Calu3 (cell line): Measurements from ENCODE around the gene SERINC3. TPM values are rescaled to one million over a fixed set of nuclear protein-coding genes. Genes with fewer than 3 reads are reported as not detected.

Experiments used
- Bru-seq: library from RNA; stranded (reverse); fragments of 400-500 nt; gene quantifications from one replicate; lab custom pipeline; 2021; lab: Mats Ljungman, UMichigan
- BruChase-seq, 2 experiments: library from RNA; stranded (reverse); fragments of 400-500 nt; gene quantifications; one replicate each; lab custom pipeline; 2021; lab: Mats Ljungman, UMichigan
- BruUV-seq: library from RNA; stranded (reverse); fragments of 400-500 nt; replicated peaks from 2 replicates; lab custom pipeline; 2021; lab: Mats Ljungman, UMichigan
- CTCF ChIA-PET: fragments of 300-600 bp; sonication (Branson Sonifier 250); formaldehyde crosslinking; loops from one replicate; lab custom pipeline; 2022; ENCODE audit warnings: antibody characterized with exemption; lab: Charles Lee
- DNase-seq: peaks from one replicate; pipeline ENCODE4 v3.0.0; 2022
- H3K27ac Mint-ChIP-seq: one replicate; pipeline ENCODE4 v1.8.0; 2022; ENCODE audit warnings: mixed read lengths; ENCODE audit not compliant: unreplicated experiment
- H3K27me3 Mint-ChIP-seq: one replicate; pipeline ENCODE4 v1.8.0; 2022; ENCODE audit warnings: mixed read lengths; ENCODE audit not compliant: unreplicated experiment
- H3K36me3 Mint-ChIP-seq: one replicate; pipeline ENCODE4 v1.8.0; 2022; ENCODE audit warnings: mild to moderate bottlenecking, moderate library complexity, mixed read lengths; ENCODE audit not compliant: insufficient read depth, unreplicated experiment
- H3K4me1 Mint-ChIP-seq: one replicate; pipeline ENCODE4 v1.8.0; 2022; ENCODE audit warnings: mild to moderate bottlenecking, low read depth, mixed read lengths; ENCODE audit not compliant: unreplicated experiment
- H3K4me3 Mint-ChIP-seq: one replicate; pipeline ENCODE4 v1.8.0; 2022; ENCODE audit warnings: mild to moderate bottlenecking, low read depth, moderate library complexity, mixed read lengths; ENCODE audit not compliant: unreplicated experiment
- H3K9me3 Mint-ChIP-seq: one replicate; pipeline ENCODE4 v1.8.0; 2022; ENCODE audit warnings: low read depth, mixed read lengths; ENCODE audit not compliant: unreplicated experiment
- CTCF ChIP-seq: fragments of 200-600 bp; IDR thresholded peaks from one replicate; pipeline ENCODE4 v1.8.0; 2022; ENCODE audit warnings: antibody characterized with exemption; ENCODE audit not compliant: unreplicated experiment
- intact Hi-C: fragments of 100-400 bp; cut with micrococcal nuclease; formaldehyde crosslinking; loops from one replicate; pipeline ENCODE4 v1.10.0; 2022; ENCODE audit not compliant: unreplicated experiment
- long read RNA-seq: library from polyadenylated mRNA; stranded (forward); transcript quantifications from one replicate; pipeline ENCODE4 v2.0.0, GENCODE V29; 2022
- total RNA-seq: library from RNA; stranded (reverse); gene quantifications from 2 replicates; pipeline ENCODE4 v1.2.3, GENCODE V29; 2022

SERINC3 gene
- total RNA-seq (159 and 173 TPM in 2 replicates), Bru-seq, nascent RNA (percentile 95 among the genes with signal in this experiment), BruChase-seq, experiment 1, labeled RNA remaining after a 6-hour chase (percentile 98 among the genes with signal in this experiment), BruChase-seq, experiment 2, labeled RNA remaining after a 2-hour chase (percentile 97 among the genes with signal in this experiment)
- long read RNA-seq, full-length matches to known transcripts: 347 of 422 reads
- long read RNA-seq, partial matches to known transcripts: 12 of 422 reads
- long read RNA-seq, other reads (novel, unspliced or antisense): 63 of 422 reads

- intact Hi-C loops: loop anchor here (5.0 kb wide), 1 partner anchor 91 kb away; no protein-coding TSS in a partner anchor
- Mint-ChIP-seq H3K4me1 (peaks cover 45% of the 10 kb centered on the region), H3K9me3 (no peaks in the 10 kb centered on the region), H3K36me3 (peaks cover 26% of the 10 kb centered on the region), H3K27me3 (peaks cover 12% of the 10 kb centered on the region), H3K4me3 (peak within 1 kb of the TSS; percentile 91), H3K27ac (peak within 1 kb of the TSS; percentile 85)
- no peak for TF ChIP-seq CTCF
- CTCF ChIA-PET: interaction anchor here (0.6 to 1.3 kb wide), 3 partner anchors 9 to 88 kb away, joined by 3 to 4 read pairs (median 3); no protein-coding TSS in a partner anchor
- TSS peak; percentile 39 for BruUV-seq
- DNase-seq: peak; percentile 99
Measured at GRCh38 chr20:44521484-44522481, at the start of gene SERINC3. Gene SERINC3 (minus strand): TSS chr20:44522070. CDS start chr20:44521951, 119 bp downstream.

DNA sequence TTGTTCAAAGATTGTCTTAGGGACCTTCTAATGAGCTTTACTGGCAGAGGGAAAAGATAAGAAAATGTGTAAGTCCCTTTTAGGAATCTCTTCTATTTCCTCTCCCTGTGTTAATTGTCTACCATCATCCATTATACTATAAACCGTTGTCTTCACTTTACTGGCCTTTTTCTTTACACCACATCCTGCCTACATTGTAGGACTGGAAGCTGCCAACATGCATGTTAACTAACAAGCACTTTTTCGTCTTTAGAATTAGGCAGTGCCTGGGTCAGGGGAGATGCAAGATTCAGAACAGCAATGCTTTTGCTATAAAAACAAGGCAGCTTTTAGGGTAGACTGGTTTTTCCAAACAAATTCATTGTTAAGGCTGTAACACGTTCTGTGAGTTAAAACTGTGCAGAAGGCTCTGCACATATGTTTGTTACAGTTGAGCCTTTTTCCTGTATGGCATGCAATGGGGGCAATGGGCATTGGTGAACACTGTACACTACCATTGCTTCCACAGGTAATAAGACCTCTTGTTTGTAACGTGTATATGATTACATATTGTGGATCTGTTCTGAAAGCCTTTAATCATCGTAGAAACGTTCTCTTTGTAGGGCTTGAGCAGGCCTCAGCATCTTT lies 49.6 kb upstream of the SERINC3 start:
- no peaks in the 10 kb centered on the region for H3K27me3 Mint-ChIP-seq
- no peak overlapping the region for H3K4me3 Mint-ChIP-seq
- intact Hi-C loops: no loop called here
- BruUV-seq: no TSS peak
- no peaks in the 10 kb centered on the region for H3K9me3 Mint-ChIP-seq
- CTCF ChIA-PET: interaction anchor here (0.7 kb wide), 1 partner anchor 66 kb away, joined by 3 read pairs; no protein-coding TSS in a partner anchor
- H3K4me1 Mint-ChIP-seq: peaks cover 8% of the 10 kb centered on the region
- no peaks in the 10 kb centered on the region for H3K36me3 Mint-ChIP-seq
- TF ChIP-seq CTCF: no peak
- no peak for DNase-seq
- no peak overlapping the region for H3K27ac Mint-ChIP-seq

DNA sequence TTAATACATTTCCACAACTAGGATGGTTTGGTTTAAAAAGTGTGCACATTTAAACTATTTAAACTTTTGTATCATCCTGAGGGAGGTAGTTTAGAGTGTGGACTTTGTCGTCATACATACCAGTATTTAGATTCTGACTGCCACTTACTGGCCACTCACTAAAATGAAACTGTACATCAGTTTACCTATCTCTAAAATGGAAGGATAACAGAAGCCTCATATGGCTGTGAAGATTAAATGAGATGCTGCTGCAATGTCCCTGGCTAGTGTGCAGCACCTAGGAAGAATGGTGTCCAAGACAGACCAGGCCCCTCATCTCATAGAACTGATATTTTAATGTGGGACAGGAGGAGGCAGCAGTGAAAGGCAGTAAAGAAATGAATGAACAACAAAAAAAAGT lies 48.5 kb upstream of the SERINC3 start:
- H3K36me3 Mint-ChIP-seq: no peaks in the 10 kb centered on the region
- DNase-seq: no peak
- no peak overlapping the region for H3K27ac Mint-ChIP-seq
- intact Hi-C loops: no loop called here
- TF ChIP-seq CTCF: no peak
- BruUV-seq: no TSS peak
- H3K4me3 Mint-ChIP-seq: no peak overlapping the region
- no peaks in the 10 kb centered on the region for H3K9me3 Mint-ChIP-seq
- CTCF ChIA-PET: interaction anchor here (0.7 kb wide), 1 partner anchor 250 kb away, joined by 3 read pairs; no protein-coding TSS in a partner anchor
- H3K4me1 Mint-ChIP-seq: no peaks in the 10 kb centered on the region
- H3K27me3 Mint-ChIP-seq: no peaks in the 10 kb centered on the region

GRCh38 chr20:44566811-44567210 lies 44.9 kb upstream of the SERINC3 start:
- H3K9me3 Mint-ChIP-seq: no peaks in the 10 kb centered on the region
- intact Hi-C loops: no loop called here
- no TSS peak for BruUV-seq
- H3K27me3 Mint-ChIP-seq: peaks cover 10% of the 10 kb centered on the region
- CTCF ChIA-PET: no interaction called here
- no peak for DNase-seq
- no peak for TF ChIP-seq CTCF
- H3K4me3 Mint-ChIP-seq: no peak overlapping the region
- no peak overlapping the region for H3K27ac Mint-ChIP-seq
- no peaks in the 10 kb centered on the region for H3K36me3 Mint-ChIP-seq
- no peaks in the 10 kb centered on the region for H3K4me1 Mint-ChIP-seq
